Right lobe of liver (tissue), 4 donors: ENCODE measurements around the gene FBXL12.

Experiments
- POLR2A ChIP-seq: fragments of 450-650 bp; IDR thresholded peaks from one replicate; pipeline ENCODE4 v1.6.1; 2017; ENCODE audit warnings: antibody characterized with exemption, mild to moderate bottlenecking
- TF ChIP-seq, protein P1 (sequence below), 4 donors: fragments of 200-600 bp in 3 of 4; fragments of 450-650 bp in 1 of 4; IDR thresholded peaks; one replicate each; pipeline versions ENCODE4 v1.5.1 to v1.8.0; 2016 to 2022; ENCODE audit warnings: antibody characterized with exemption in 4 of 4, mild to moderate bottlenecking in 2 of 4
- donor health status: DM: no; HTN: no; CAD: no.
- donor health status: DM: no; HTN: no; CAD: no.
- donor health status: DM: no; HTN: yes; CAD: no.

DNA sequence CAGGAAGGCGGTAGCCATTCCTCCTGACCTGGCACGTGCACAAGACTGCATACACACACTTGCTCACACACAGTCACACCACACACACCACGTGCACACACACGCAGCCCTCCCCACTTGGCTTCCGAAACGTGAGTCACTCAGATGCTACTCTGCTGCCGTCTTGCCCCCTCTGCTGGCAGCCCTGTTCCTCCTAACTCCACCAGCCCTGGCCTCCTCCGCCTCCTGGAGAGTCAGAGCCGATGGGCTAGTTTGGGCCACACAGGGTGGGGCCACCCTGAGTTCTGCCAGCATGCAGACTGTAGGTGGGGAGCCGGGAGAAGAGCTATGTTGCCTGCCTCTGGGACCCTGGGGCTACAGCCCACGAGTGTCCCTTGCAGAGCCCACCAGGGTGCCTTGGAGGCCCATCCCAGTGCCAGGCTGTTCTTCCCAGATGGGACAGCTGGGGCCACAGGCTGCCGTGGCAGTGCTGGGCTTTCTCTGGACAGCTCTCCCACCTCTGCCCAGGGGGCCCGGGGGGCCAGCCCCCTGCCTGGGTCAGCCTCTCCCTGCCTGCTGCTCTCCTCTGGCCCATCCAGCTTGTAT is 28.3 kb upstream of the FBXL12 start:
- TF ChIP-seq, protein P1, sequence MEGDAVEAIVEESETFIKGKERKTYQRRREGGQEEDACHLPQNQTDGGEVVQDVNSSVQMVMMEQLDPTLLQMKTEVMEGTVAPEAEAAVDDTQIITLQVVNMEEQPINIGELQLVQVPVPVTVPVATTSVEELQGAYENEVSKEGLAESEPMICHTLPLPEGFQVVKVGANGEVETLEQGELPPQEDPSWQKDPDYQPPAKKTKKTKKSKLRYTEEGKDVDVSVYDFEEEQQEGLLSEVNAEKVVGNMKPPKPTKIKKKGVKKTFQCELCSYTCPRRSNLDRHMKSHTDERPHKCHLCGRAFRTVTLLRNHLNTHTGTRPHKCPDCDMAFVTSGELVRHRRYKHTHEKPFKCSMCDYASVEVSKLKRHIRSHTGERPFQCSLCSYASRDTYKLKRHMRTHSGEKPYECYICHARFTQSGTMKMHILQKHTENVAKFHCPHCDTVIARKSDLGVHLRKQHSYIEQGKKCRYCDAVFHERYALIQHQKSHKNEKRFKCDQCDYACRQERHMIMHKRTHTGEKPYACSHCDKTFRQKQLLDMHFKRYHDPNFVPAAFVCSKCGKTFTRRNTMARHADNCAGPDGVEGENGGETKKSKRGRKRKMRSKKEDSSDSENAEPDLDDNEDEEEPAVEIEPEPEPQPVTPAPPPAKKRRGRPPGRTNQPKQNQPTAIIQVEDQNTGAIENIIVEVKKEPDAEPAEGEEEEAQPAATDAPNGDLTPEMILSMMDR (IDR thresholded peaks at IDR 0.05): peak; percentile 16 to 25 (median 24)
- no peak for TF ChIP-seq POLR2A
